GM20000 (cell line): ENCODE results near the gene MRPS12.
A peak's percentile ranks its signal among the peaks of the same experiment; 100 is the strongest.

Source experiments
- DNase-seq: peaks from one replicate; pipeline ENCODE4 v3.0.0; 2012; ENCODE audit warnings: low spot score
- CTCF ChIP-seq: IDR thresholded peaks from 2 replicates; pipeline ENCODE4 v1.5.1; 2012; ENCODE audit warnings: mild to moderate bottlenecking, control low read depth; ENCODE audit errors: extremely low read depth, missing control alignments

Gene MRPS12

GRCh38 chr19:38893341-38893771 lies 37.4 kb upstream of the MRPS12 start:
- TF ChIP-seq CTCF: no peak
- DNase-seq: no peak

GRCh38 chr19:38894968-38895367 lies 35.8 kb upstream of the MRPS12 start:
- no peak for DNase-seq
- no peak for TF ChIP-seq CTCF

- TF ChIP-seq CTCF: no peak
- no peak for DNase-seq
Observed at GRCh38 chr19:38898788-38899446, 31.8 kb upstream of the MRPS12 start.

GRCh38 chr19:38899447-38900201 lies 31.1 kb upstream of the MRPS12 start, which contains the start of the genes NFKBIB and SIRT2:
TSS of gene NFKBIB (plus strand) at chr19:38899969. CDS start at chr19:38900033, 64 bp downstream.
TSS of gene SIRT2 (minus strand) at chr19:38899618. CDS start at chr19:38899521, 97 bp downstream.
- TF ChIP-seq CTCF: no peak
- peak; percentile 98 for DNase-seq

- TF ChIP-seq CTCF: no peak
- no peak for DNase-seq
Observed at GRCh38 chr19:38900202-38900629, 30.5 kb upstream of the MRPS12 start.

- no peak for DNase-seq
- TF ChIP-seq CTCF: no peak
Observed at GRCh38 chr19:38900743-38901190, 30.0 kb upstream of the MRPS12 start.

GRCh38 chr19:38901683-38902082 lies 29.1 kb upstream of the MRPS12 start:
- TF ChIP-seq CTCF: no peak
- DNase-seq: no peak
